Measurements from ENCODE around the gene ARHGAP10.

The ARHGAP10 gene

GRCh38 chr4:147820975-147821374 lies 89.1 kb downstream of the ARHGAP10 start:
- H3K36me3 ChIP-seq (replicated peaks; ENCODE audit: insufficient read depth, low read length) = 0 out of 2 replicates have a peak, but pooled peaks cover 3% of the 10 kb centered on the region
- no peaks in the 10 kb centered on the region for H3K4me1 ChIP-seq (ENCODE audit: low read length)
- TF ChIP-seq CTCF (IDR thresholded peaks at IDR 0.05; ENCODE audit: low read length) (no peak), EZH2 (optimal IDR thresholded peaks at IDR 0.05; ENCODE audit: low read depth, low read length) (no peak), EZH2phosphoT487 (IDR thresholded peaks at IDR 0.05; ENCODE audit: low read length) (no peak)
- no peaks in the 10 kb centered on the region for H3K9me3 ChIP-seq (replicated peaks; ENCODE audit: insufficient read depth, low read length)
- H3K27ac ChIP-seq (ENCODE audit: low read length) = no peak overlapping the region
- H4K20me1 ChIP-seq (ENCODE audit: insufficient read depth, low read length) = peaks cover 9% of the 10 kb centered on the region; the same call in 1 of the 2 replicates
- H2AFZ ChIP-seq (ENCODE audit: low read length) = no peak overlapping the region
- H3K4me3 ChIP-seq (ENCODE audit: low read length) = no peak overlapping the region
- no peak overlapping the region for H3K9ac ChIP-seq (ENCODE audit: low read length)
- no peak for DNase-seq
- no peak overlapping the region for H3K4me2 ChIP-seq (ENCODE audit: low read depth, low read length)
- H3K79me2 ChIP-seq (ENCODE audit: low read length) = peaks cover 69% of the 10 kb centered on the region
- no peaks in the 10 kb centered on the region for H3F3A ChIP-seq (ENCODE audit: insufficient read depth, low read length)
- H3K9me2 ChIP-seq (replicated peaks; ENCODE audit: insufficient read depth, low read length) = no peaks in the 10 kb centered on the region
- H3K27me3 ChIP-seq (replicated peaks; ENCODE audit: insufficient read depth, low read length) = no peaks in the 10 kb centered on the region

GRCh38 chr4:147821555-147821954 lies 89.7 kb downstream of the ARHGAP10 start:
- Histone ChIP-seq H2AFZ (ENCODE audit: low read length) (no peak overlapping the region), H3K9me3 (replicated peaks; ENCODE audit: insufficient read depth, low read length) (no peaks in the 10 kb centered on the region), H3K36me3 (replicated peaks; ENCODE audit: insufficient read depth, low read length) (0 out of 2 replicates have a peak, but pooled peaks cover 3% of the 10 kb centered on the region), H3K27me3 (replicated peaks; ENCODE audit: insufficient read depth, low read length) (no peaks in the 10 kb centered on the region), H3K9ac (ENCODE audit: low read length) (no peak overlapping the region), H3K9me2 (replicated peaks; ENCODE audit: insufficient read depth, low read length) (no peaks in the 10 kb centered on the region), H4K20me1 (ENCODE audit: insufficient read depth, low read length) (peaks cover 4% of the 10 kb centered on the region; the same call in 1 of the 2 replicates), H3K79me2 (ENCODE audit: low read length) (peaks cover 65% of the 10 kb centered on the region), H3F3A (ENCODE audit: insufficient read depth, low read length) (no peaks in the 10 kb centered on the region), H3K27ac (ENCODE audit: low read length) (no peak overlapping the region), H3K4me1 (ENCODE audit: low read length) (no peaks in the 10 kb centered on the region), H3K4me3 (ENCODE audit: low read length) (no peak overlapping the region), H3K4me2 (ENCODE audit: low read depth, low read length) (no peak overlapping the region)
- TF ChIP-seq EZH2 (optimal IDR thresholded peaks at IDR 0.05; ENCODE audit: low read depth, low read length) (no peak), CTCF (IDR thresholded peaks at IDR 0.05; ENCODE audit: low read length) (no peak), EZH2phosphoT487 (IDR thresholded peaks at IDR 0.05; ENCODE audit: low read length) (no peak)
- DNase-seq = no peak

GRCh38 chr4:147822128-147822527 lies 90.2 kb downstream of the ARHGAP10 start:
- Histone ChIP-seq H3K4me1 (ENCODE audit: low read length) (no peaks in the 10 kb centered on the region), H3K4me2 (ENCODE audit: low read depth, low read length) (no peak overlapping the region), H3F3A (ENCODE audit: insufficient read depth, low read length) (no peaks in the 10 kb centered on the region), H2AFZ (ENCODE audit: low read length) (no peak overlapping the region), H4K20me1 (ENCODE audit: insufficient read depth, low read length) (peaks cover 4% of the 10 kb centered on the region; the same call in 1 of the 2 replicates), H3K79me2 (ENCODE audit: low read length) (peaks cover 59% of the 10 kb centered on the region), H3K4me3 (ENCODE audit: low read length) (no peak overlapping the region), H3K27ac (ENCODE audit: low read length) (no peak overlapping the region), H3K9me3 (replicated peaks; ENCODE audit: insufficient read depth, low read length) (no peaks in the 10 kb centered on the region), H3K9me2 (replicated peaks; ENCODE audit: insufficient read depth, low read length) (no peaks in the 10 kb centered on the region), H3K36me3 (replicated peaks; ENCODE audit: insufficient read depth, low read length) (0 out of 2 replicates have a peak, but pooled peaks cover 3% of the 10 kb centered on the region), H3K27me3 (replicated peaks; ENCODE audit: insufficient read depth, low read length) (no peaks in the 10 kb centered on the region), H3K9ac (ENCODE audit: low read length) (no peak overlapping the region)
- TF ChIP-seq EZH2 (optimal IDR thresholded peaks at IDR 0.05; ENCODE audit: low read depth, low read length) (no peak), CTCF (IDR thresholded peaks at IDR 0.05; ENCODE audit: low read length) (no peak), EZH2phosphoT487 (IDR thresholded peaks at IDR 0.05; ENCODE audit: low read length) (no peak)
- DNase-seq = no peak

Measured in MM.1S (cell line).